MM.1S (cell line): ENCODE measurements around the gene KCNMA1.

Source experiments
- DNase-seq: peaks from one replicate; pipeline ENCODE4 v3.0.0-alpha.2; 2015
- H2AFZ ChIP-seq: fragments of 300-600 bp; sonication (generic); 2 replicates; pipeline ENCODE4 v1.6.0; 2016; ENCODE audit warnings: antibody characterized with exemption, low read length
- H3F3A ChIP-seq: fragments of 300-600 bp; sonication (generic); 2 replicates; pipeline ENCODE4 v1.6.1; 2016; ENCODE audit warnings: mild to moderate bottlenecking, antibody characterized with exemption, low read length, moderate library complexity, mixed read lengths; ENCODE audit not compliant: insufficient read depth
- H3K27ac ChIP-seq: fragments of 300-600 bp; sonication (generic); 2 replicates; pipeline ENCODE4 v1.5.1; 2016; ENCODE audit warnings: mild to moderate bottlenecking, low read length
- H3K27me3 ChIP-seq: fragments of 300-600 bp; sonication (generic); replicated peaks from 2 replicates; pipeline ENCODE4 v1.6.0; 2016; ENCODE audit warnings: low read length; ENCODE audit not compliant: insufficient read depth
- H3K36me3 ChIP-seq: fragments of 300-600 bp; sonication (generic); replicated peaks from 2 replicates; pipeline ENCODE4 v1.6.1; 2016; ENCODE audit warnings: mild to moderate bottlenecking, low read length, mixed read lengths; ENCODE audit not compliant: insufficient read depth
- H3K4me1 ChIP-seq: fragments of 300-600 bp; sonication (generic); 2 replicates; pipeline ENCODE4 v1.6.1; 2016; ENCODE audit warnings: low read length, mixed read lengths
- H3K4me2 ChIP-seq: fragments of 300-600 bp; sonication (generic); 2 replicates; pipeline ENCODE4 v1.6.0; 2016; ENCODE audit warnings: low read depth, low read length
- H3K4me3 ChIP-seq: fragments of 300-600 bp; sonication (generic); 2 replicates; pipeline ENCODE4 v1.5.1; 2016; ENCODE audit warnings: low read length, mixed read lengths
- H3K79me2 ChIP-seq: fragments of 300-600 bp; sonication (generic); 2 replicates; pipeline ENCODE4 v1.6.1; 2016; ENCODE audit warnings: mixed run types, low read length, mixed read lengths
- H3K9ac ChIP-seq: fragments of 300-600 bp; sonication (generic); 2 replicates; pipeline ENCODE4 v1.6.1; 2016; ENCODE audit warnings: low read length, mixed read lengths
- H3K9me2 ChIP-seq: fragments of 300-600 bp; sonication (generic); replicated peaks from 2 replicates; pipeline ENCODE4 v1.6.1; 2016; ENCODE audit warnings: mild to moderate bottlenecking, low read length, mixed read lengths; ENCODE audit not compliant: insufficient read depth
- H3K9me3 ChIP-seq: fragments of 300-600 bp; sonication (generic); replicated peaks from 2 replicates; pipeline ENCODE4 v1.6.1; 2016; ENCODE audit warnings: mild to moderate bottlenecking, low read length, mixed read lengths; ENCODE audit not compliant: insufficient read depth
- H4K20me1 ChIP-seq: fragments of 300-600 bp; sonication (generic); 2 replicates; pipeline ENCODE4 v1.6.1; 2016; ENCODE audit warnings: mild to moderate bottlenecking, low read length, moderate library complexity, mixed read lengths; ENCODE audit not compliant: insufficient read depth
- EZH2 ChIP-seq: fragments of 300-600 bp; sonication (generic); optimal IDR thresholded peaks from 2 replicates; pipeline ENCODE3; 2017; ENCODE audit warnings: low read depth, mild to moderate bottlenecking, antibody characterized with exemption, low read length, mixed read lengths
- EZH2phosphoT487 ChIP-seq: fragments of 300-600 bp; sonication (generic); IDR thresholded peaks from 2 replicates; pipeline ENCODE4 v1.6.1; 2018; ENCODE audit warnings: antibody characterized with exemption, low read length
- TF ChIP-seq, protein P1 (sequence below): fragments of 300-600 bp; sonication (generic); IDR thresholded peaks from 2 replicates; pipeline ENCODE4 v1.5.1; 2016; ENCODE audit warnings: antibody characterized with exemption, low read length, mixed read lengths

Gene KCNMA1

DNA sequence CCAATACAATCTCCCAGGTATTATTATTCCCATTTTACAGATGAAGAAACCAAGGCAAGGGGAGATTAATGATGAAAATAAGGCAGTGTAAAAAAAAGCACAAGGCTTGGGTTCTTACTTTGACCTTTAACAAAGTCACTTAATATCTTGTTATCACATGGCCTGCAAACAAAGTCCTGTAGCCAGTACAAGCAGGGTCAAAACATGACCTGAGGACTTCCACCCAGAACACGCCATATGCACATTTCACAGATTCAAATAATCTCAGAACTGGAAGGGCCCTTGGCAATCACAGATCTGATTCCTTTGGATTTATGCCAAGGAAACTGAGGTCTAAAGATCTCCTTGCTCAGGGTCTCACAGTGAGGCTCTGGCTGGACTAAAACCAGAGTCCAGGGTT is 162.1 kb downstream of the KCNMA1 start:
- no peak for DNase-seq
- H2AFZ ChIP-seq, result no peak overlapping the region
- H3K4me1 ChIP-seq, result no peaks in the 10 kb centered on the region
- H3K27me3 ChIP-seq, result no peaks in the 10 kb centered on the region
- H3K9me3 ChIP-seq, result no peaks in the 10 kb centered on the region
- H3K9me2 ChIP-seq, result no peaks in the 10 kb centered on the region
- H4K20me1 ChIP-seq, result no peaks in the 10 kb centered on the region
- no peak overlapping the region for H3K4me2 ChIP-seq
- no peak overlapping the region for H3K27ac ChIP-seq
- no peaks in the 10 kb centered on the region for H3F3A ChIP-seq
- no peaks in the 10 kb centered on the region for H3K36me3 ChIP-seq
- H3K9ac ChIP-seq, result no peak overlapping the region
- TF ChIP-seq EZH2, result no peak
- TF ChIP-seq, protein P1, sequence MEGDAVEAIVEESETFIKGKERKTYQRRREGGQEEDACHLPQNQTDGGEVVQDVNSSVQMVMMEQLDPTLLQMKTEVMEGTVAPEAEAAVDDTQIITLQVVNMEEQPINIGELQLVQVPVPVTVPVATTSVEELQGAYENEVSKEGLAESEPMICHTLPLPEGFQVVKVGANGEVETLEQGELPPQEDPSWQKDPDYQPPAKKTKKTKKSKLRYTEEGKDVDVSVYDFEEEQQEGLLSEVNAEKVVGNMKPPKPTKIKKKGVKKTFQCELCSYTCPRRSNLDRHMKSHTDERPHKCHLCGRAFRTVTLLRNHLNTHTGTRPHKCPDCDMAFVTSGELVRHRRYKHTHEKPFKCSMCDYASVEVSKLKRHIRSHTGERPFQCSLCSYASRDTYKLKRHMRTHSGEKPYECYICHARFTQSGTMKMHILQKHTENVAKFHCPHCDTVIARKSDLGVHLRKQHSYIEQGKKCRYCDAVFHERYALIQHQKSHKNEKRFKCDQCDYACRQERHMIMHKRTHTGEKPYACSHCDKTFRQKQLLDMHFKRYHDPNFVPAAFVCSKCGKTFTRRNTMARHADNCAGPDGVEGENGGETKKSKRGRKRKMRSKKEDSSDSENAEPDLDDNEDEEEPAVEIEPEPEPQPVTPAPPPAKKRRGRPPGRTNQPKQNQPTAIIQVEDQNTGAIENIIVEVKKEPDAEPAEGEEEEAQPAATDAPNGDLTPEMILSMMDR, result no peak
- TF ChIP-seq EZH2phosphoT487, result no peak
- no peaks in the 10 kb centered on the region for H3K79me2 ChIP-seq
- H3K4me3 ChIP-seq, result no peak overlapping the region

DNA sequence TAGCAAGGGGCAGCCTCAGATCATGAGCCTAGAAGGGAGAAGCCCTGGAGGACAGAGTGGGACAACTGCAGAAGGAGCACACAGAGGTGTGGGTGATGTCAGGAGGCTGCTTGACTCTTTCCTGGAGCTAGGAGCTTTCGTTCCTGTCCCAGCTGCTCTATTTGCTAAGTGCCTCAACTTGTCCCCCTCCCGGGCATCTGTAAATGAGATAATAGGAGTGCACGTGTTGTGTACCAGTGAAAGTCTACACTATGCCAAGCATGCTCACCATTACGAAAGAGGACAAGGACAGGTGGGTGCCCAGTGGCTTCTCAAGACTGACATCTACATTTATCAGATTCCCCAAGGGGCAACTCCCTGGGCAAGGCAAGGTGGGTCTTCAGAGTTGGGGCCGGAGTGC is 162.7 kb downstream of the KCNMA1 start:
- H3K36me3 ChIP-seq, result no peaks in the 10 kb centered on the region
- no peak overlapping the region for H2AFZ ChIP-seq
- no peaks in the 10 kb centered on the region for H4K20me1 ChIP-seq
- no peak overlapping the region for H3K4me3 ChIP-seq
- no peaks in the 10 kb centered on the region for H3K27me3 ChIP-seq
- H3F3A ChIP-seq, result no peaks in the 10 kb centered on the region
- H3K79me2 ChIP-seq, result no peaks in the 10 kb centered on the region
- no peak overlapping the region for H3K9ac ChIP-seq
- no peaks in the 10 kb centered on the region for H3K9me2 ChIP-seq
- no peak overlapping the region for H3K4me2 ChIP-seq
- no peaks in the 10 kb centered on the region for H3K4me1 ChIP-seq
- no peak overlapping the region for H3K27ac ChIP-seq
- TF ChIP-seq, protein P1, result no peak
- TF ChIP-seq EZH2 (no peak), EZH2phosphoT487 (no peak)
- H3K9me3 ChIP-seq, result no peaks in the 10 kb centered on the region
- no peak for DNase-seq

DNA sequence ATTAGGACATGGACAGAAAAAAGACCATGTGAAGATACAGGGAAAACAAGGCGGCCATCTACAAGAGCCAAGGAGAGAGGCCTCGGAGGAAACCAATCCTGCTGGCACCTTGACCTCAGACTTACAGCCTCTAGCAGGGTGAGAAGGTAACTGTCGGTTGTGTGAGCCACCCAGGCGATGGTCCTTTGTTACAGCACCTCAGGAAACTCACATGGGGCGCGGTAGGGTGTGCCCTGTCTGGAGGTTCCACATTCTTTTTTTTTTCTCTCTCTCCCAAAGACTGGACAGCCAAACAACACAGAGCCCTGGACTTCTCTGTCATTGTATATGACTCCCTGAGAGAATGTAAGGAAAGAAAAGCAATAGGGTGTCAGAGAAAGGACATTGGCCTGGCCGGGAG is 163.2 kb downstream of the KCNMA1 start:
- Histone ChIP-seq H3K27me3 (no peaks in the 10 kb centered on the region), H3K9me3 (no peaks in the 10 kb centered on the region), H3K4me2 (no peak overlapping the region), H3F3A (no peaks in the 10 kb centered on the region), H2AFZ (no peak overlapping the region), H4K20me1 (no peaks in the 10 kb centered on the region), H3K4me1 (no peaks in the 10 kb centered on the region), H3K9ac (no peak overlapping the region), H3K9me2 (no peaks in the 10 kb centered on the region), H3K36me3 (no peaks in the 10 kb centered on the region), H3K4me3 (no peak overlapping the region), H3K27ac (no peak overlapping the region), H3K79me2 (no peaks in the 10 kb centered on the region)
- TF ChIP-seq, protein P1, result no peak
- TF ChIP-seq EZH2, result no peak
- TF ChIP-seq EZH2phosphoT487, result no peak
- no peak for DNase-seq

DNA sequence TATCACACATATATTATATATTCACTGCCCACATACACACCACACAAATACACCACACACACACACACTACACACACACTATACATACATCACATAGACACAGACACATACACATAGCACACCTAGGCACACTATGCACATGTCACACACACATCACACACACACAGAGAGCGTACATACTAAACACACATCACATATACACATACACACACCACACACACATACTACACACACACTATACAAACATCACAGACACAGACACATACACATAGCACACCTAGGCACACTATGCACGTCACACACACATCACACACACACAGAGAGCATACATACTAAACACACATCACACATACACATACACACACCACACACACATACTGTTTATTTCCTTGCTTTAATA is 165.5 kb downstream of the KCNMA1 start:
- Histone ChIP-seq H3K4me2 (no peak overlapping the region), H3K9ac (no peak overlapping the region), H3K9me2 (no peaks in the 10 kb centered on the region), H4K20me1 (no peaks in the 10 kb centered on the region), H3K4me3 (no peak overlapping the region), H3K27me3 (no peaks in the 10 kb centered on the region), H3K79me2 (no peaks in the 10 kb centered on the region), H3K4me1 (no peaks in the 10 kb centered on the region), H3K9me3 (no peaks in the 10 kb centered on the region), H3K27ac (no peak overlapping the region), H3K36me3 (no peaks in the 10 kb centered on the region), H3F3A (no peaks in the 10 kb centered on the region), H2AFZ (no peak overlapping the region)
- no peak for TF ChIP-seq EZH2phosphoT487
- no peak for TF ChIP-seq EZH2
- TF ChIP-seq, protein P1, result no peak
- DNase-seq, result no peak
